DMS153 (cell line): Measurements from ENCODE around the gene LDB3.

Experiments
- DNase-seq: peaks from one replicate; lab custom pipeline; 2025; lab: John Stamatoyannopoulos, UW

The LDB3 gene

GRCh38 chr10:86759073-86759672 is 90.9 kb downstream of the LDB3 start:
- no peak for DNase-seq

GRCh38 chr10:86763404-86763803 is 95.1 kb downstream of the LDB3 start:
- no peak for DNase-seq

GRCh38 chr10:86765548-86765947 is 97.2 kb downstream of the LDB3 start:
- no peak for DNase-seq

GRCh38 chr10:86768412-86769062 is 100.2 kb downstream of the LDB3 start:
- no peak for DNase-seq

- no peak for DNase-seq
Observed at GRCh38 chr10:86769991-86770390, 101.7 kb downstream of the LDB3 start.

GRCh38 chr10:86770412-86770960 is 102.2 kb downstream of the LDB3 start:
- DNase-seq = no peak

GRCh38 chr10:86773498-86773897 is 105.2 kb downstream of the LDB3 start:
- no peak for DNase-seq

- DNase-seq = no peak
Observed at GRCh38 chr10:86775056-86775869, 107.0 kb downstream of the LDB3 start.

GRCh38 chr10:86775870-86776180 is 107.5 kb downstream of the LDB3 start:
- DNase-seq = no peak

GRCh38 chr10:86779220-86780017 is 111.1 kb downstream of the LDB3 start:
- no peak for DNase-seq

- DNase-seq = no peak
Observed at GRCh38 chr10:86782701-86783418, 114.5 kb downstream of the LDB3 start.

GRCh38 chr10:86785037-86785436 is 116.7 kb downstream of the LDB3 start:
- no peak for DNase-seq
